Liver (tissue), 9 donors: Measurements from ENCODE around the gene GCN1. TPM values are rescaled to one million over a fixed set of nuclear protein-coding genes. Genes with fewer than 3 reads are reported as not detected.

Experiments used
- DNase-seq: peaks from one replicate; pipeline ENCODE4 v3.0.0-alpha.2; 2017; ENCODE audit warnings: low spot score
- H3K27ac ChIP-seq, 2 donors: one replicate each; pipeline ENCODE4 v1.7.0; 2013; ENCODE audit warnings: inconsistent platforms in 2 of 2, low read length in 2 of 2, control low read depth in 1 of 2, low read depth in 1 of 2, mild to moderate bottlenecking in 1 of 2
- H3K27me3 ChIP-seq, 4 donors: one replicate each; pipeline versions ENCODE4 v1.6.1 to v1.7.0; 2013; ENCODE audit warnings: low read length in 3 of 4, inconsistent platforms in 1 of 4, mild to moderate bottlenecking in 1 of 4, moderate library complexity in 1 of 4; ENCODE audit not compliant: control insufficient read depth in 4 of 4, insufficient read depth in 4 of 4
- H3K36me3 ChIP-seq, 4 donors: one replicate each; pipeline versions ENCODE4 v1.6.1 to v1.7.0; 2013; ENCODE audit warnings: low read length in 3 of 4, mild to moderate bottlenecking in 3 of 4, low read depth in 1 of 4, moderate library complexity in 1 of 4; ENCODE audit not compliant: control insufficient read depth in 4 of 4, insufficient read depth in 3 of 4
- H3K4me1 ChIP-seq, 4 donors: one replicate each; pipeline versions ENCODE4 v1.6.1 to v1.7.0; 2013; ENCODE audit warnings: low read length in 3 of 4, mild to moderate bottlenecking in 3 of 4, moderate library complexity in 1 of 4; ENCODE audit not compliant: control insufficient read depth in 4 of 4, insufficient read depth in 4 of 4
- H3K4me3 ChIP-seq, 3 donors: one replicate each; pipeline versions ENCODE4 v1.6.1 to v1.7.0; 2013; ENCODE audit warnings: low read length in 3 of 3, control low read depth in 1 of 3, low read depth in 1 of 3, mild to moderate bottlenecking in 1 of 3
- H3K9ac ChIP-seq, 2 donors: one replicate each; pipeline ENCODE4 v1.7.0; 2013; ENCODE audit warnings: low read length in 2 of 2, mild to moderate bottlenecking in 2 of 2, moderate library complexity in 2 of 2, control low read depth in 1 of 2, low read depth in 1 of 2
- H3K9me3 ChIP-seq, 4 donors: one replicate each; pipeline versions ENCODE4 v1.6.1 to v1.7.0; 2013; ENCODE audit warnings: low read length in 3 of 4; ENCODE audit not compliant: control insufficient read depth in 4 of 4
- ATF3 ChIP-seq: IDR thresholded peaks from 2 replicates; pipeline ENCODE4 v1.6.1; 2016; ENCODE audit warnings: antibody characterized with exemption
- CTCF ChIP-seq: fragments of 150-350 bp; IDR thresholded peaks from 2 replicates; pipeline ENCODE4 v1.5.1; 2017; ENCODE audit warnings: improper control_type of control experiment, low read depth, low read length; ENCODE audit not compliant: missing input control
- EGR1 ChIP-seq, 2 donors: IDR thresholded peaks; 2 replicates each; pipeline ENCODE4 v1.6.1; 2016 to 2018; ENCODE audit warnings: antibody characterized with exemption in 2 of 2, low read depth in 2 of 2
- FOXA1 ChIP-seq: IDR thresholded peaks from 2 replicates; pipeline ENCODE4 v1.6.1; 2016; ENCODE audit warnings: antibody characterized with exemption
- FOXA2 ChIP-seq: IDR thresholded peaks from 2 replicates; pipeline ENCODE4 v1.6.1; 2016; ENCODE audit warnings: antibody characterized with exemption
- GABPA ChIP-seq, 2 donors: IDR thresholded peaks in 1 of 2; conservative IDR thresholded peaks in 1 of 2; 2 replicates each; pipeline ENCODE4 v1.6.1; 2016; ENCODE audit warnings: antibody characterized with exemption in 2 of 2, mild to moderate bottlenecking in 1 of 2, moderate library complexity in 1 of 2
- JUND ChIP-seq, 2 donors: IDR thresholded peaks; 2 replicates each; pipeline ENCODE4 v1.6.1; 2016; ENCODE audit warnings: antibody characterized with exemption in 2 of 2
- REST ChIP-seq: IDR thresholded peaks from 2 replicates; pipeline ENCODE4 v1.6.1; 2016; ENCODE audit warnings: antibody characterized with exemption, mild to moderate bottlenecking
- RXRA ChIP-seq, 2 donors: IDR thresholded peaks; 2 replicates each; pipeline ENCODE4 v1.6.1; 2017 to 2018; ENCODE audit warnings: antibody characterized with exemption in 2 of 2, mild to moderate bottlenecking in 1 of 2
- SP1 ChIP-seq: IDR thresholded peaks from 2 replicates; pipeline ENCODE4 v1.6.1; 2018; ENCODE audit warnings: antibody characterized with exemption, mild to moderate bottlenecking
- TAF1 ChIP-seq: conservative IDR thresholded peaks from 2 replicates; pipeline ENCODE4 v1.6.1; 2016; ENCODE audit warnings: antibody characterized with exemption, mild to moderate bottlenecking
- YY1 ChIP-seq: IDR thresholded peaks from 2 replicates; pipeline ENCODE4 v1.6.1; 2016; ENCODE audit warnings: antibody characterized with exemption, mild to moderate bottlenecking
- ZBTB33 ChIP-seq: IDR thresholded peaks from 2 replicates; pipeline ENCODE4 v1.6.1; 2016; ENCODE audit warnings: antibody characterized with exemption
- WGBS: extraction: QIAGEN DNeasy Blood & Tissue Kit; methylation state at CpG from one replicate; pipeline ENCODE4 v1.1.7; 2013; 5-methylcytosine and 5-hydroxymethylcytosine counted together
- polyA plus RNA-seq, 2 donors: library from polyadenylated mRNA; stranded (reverse) in 1 of 2; unstranded in 1 of 2; fragments of 200-250 nt in 1 of 2; fragments of >200 nt in 1 of 2; fragmentation: Nextera tagmentation in 1 of 2; extraction: Ambion mirVana in 1 of 2; gene quantifications; one replicate each; pipeline versions ENCODE4 v1.2.1 to v1.2.3, GENCODE V29; 2013 to 2015
- total RNA-seq, 2 donors: library from RNA; depleted of rRNA; stranded (reverse); fragments of >200 nt; gene quantifications; one replicate each; pipeline ENCODE4 v1.2.3, GENCODE V29; 2014
- donor health status: healthy.
- donor health status: healthy.
- donor health status: healthy.
- donor health status: healthy.
- donor health status: healthy.

Gene GCN1
- total and polyA plus RNA-seq, 4 donors, result 7.3 to 78.6 (median 25.8) TPM

- peaks cover 0 to 10% (median 7%) of the 10 kb centered on the region in 4 donors for H3K4me1 ChIP-seq
- H3K9ac ChIP-seq, result no peak overlapping the region
- H3K27me3 ChIP-seq, result no peaks in the 10 kb centered on the region
- no peak for TF ChIP-seq YY1
- no peak for TF ChIP-seq TAF1
- no peak for TF ChIP-seq ZBTB33
- no peak for TF ChIP-seq ATF3
- no peaks in the 10 kb centered on the region for H3K9me3 ChIP-seq
- 95% methylated on average over 9 of the region's 9 CpGs for WGBS
- H3K36me3 ChIP-seq, result peaks cover 30 to 90% (median 72%) of the 10 kb centered on the region in 4 donors
- no peak for DNase-seq
- H3K27ac ChIP-seq, result no peak overlapping the region
- H3K4me3 ChIP-seq, result no peak overlapping the region
Observed at GRCh38 chr12:120140603-120141002, 53.9 kb downstream of the GCN1 start.

GRCh38 chr12:120139958-120140357, 54.6 kb downstream of the GCN1 start:
- Histone ChIP-seq H3K9me3 (no peaks in the 10 kb centered on the region), H3K36me3 (peaks cover 30 to 89% (median 71%) of the 10 kb centered on the region in 4 donors), H3K4me1 (peaks cover 0 to 4% (median 2%) of the 10 kb centered on the region in 4 donors), H3K27ac (no peak overlapping the region), H3K27me3 (no peaks in the 10 kb centered on the region), H3K9ac (no peak overlapping the region), H3K4me3 (no peak overlapping the region)
- no peak for TF ChIP-seq CTCF
- TF ChIP-seq FOXA1, result no peak
- TF ChIP-seq ZBTB33, result no peak
- TF ChIP-seq YY1, result no peak
- TF ChIP-seq REST, result no peak
- TF ChIP-seq FOXA2, result no peak
- no peak for TF ChIP-seq EGR1 (IDR thresholded peaks at IDR 0.05; ENCODE audit: low read depth in 2 of 2)
- no peak for TF ChIP-seq RXRA (IDR thresholded peaks at IDR 0.05)
- TF ChIP-seq JUND (IDR thresholded peaks at IDR 0.05), result no peak
- no peak for TF ChIP-seq SP1
- TF ChIP-seq GABPA (IDR thresholded peaks at IDR 0.05 in 1 of 2, conservative IDR thresholded peaks at IDR 0.05 in 1 of 2), result no peak
- WGBS, result 90% methylated on average over 5 of the region's 5 CpGs
- DNase-seq, result no peak
